ENCODE results near the gene RCN2.
A peak's percentile ranks its signal among the peaks of the same experiment; 100 is the strongest.

The RCN2 gene

GRCh38 chr15:76974456-76975036 is 43.0 kb downstream of the RCN2 start:
- no peak for DNase-seq

- no peak for DNase-seq
Observed at GRCh38 chr15:76976141-76976540, 44.6 kb downstream of the RCN2 start.

DNA sequence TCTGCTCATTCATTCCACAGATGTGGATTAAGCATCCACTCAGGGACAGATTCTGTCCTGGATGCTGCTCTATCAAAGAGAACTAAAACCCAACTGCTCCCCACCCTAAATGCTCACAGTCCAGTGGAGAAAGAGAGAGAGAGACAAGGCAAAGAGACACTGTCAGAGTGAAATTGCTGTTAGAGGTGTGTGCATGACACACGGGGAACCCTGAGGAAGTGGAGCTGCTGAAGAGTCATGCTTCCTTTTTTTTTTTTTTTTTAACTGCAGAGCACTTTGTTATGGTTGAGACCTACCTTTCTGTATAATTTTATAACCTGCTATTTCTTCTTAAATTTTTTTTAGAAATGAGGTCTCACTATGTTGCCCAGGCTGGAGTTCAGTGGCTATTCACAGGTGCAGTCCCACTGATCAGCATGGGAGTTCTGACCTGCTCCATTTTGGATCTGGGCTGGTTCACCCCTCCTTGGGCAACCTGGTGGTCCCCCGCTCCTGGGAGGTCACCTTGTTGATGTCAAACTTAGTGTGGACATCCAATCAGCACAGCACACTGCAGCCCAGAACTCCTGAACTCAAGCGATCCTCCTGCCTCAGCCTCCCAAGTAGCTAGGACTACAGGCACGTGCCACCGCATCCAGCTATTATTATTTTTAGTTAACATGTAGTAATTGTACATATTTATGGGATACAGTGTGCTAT is 45.2 kb downstream of the RCN2 start:
- peak; percentile 51 for DNase-seq

DNA sequence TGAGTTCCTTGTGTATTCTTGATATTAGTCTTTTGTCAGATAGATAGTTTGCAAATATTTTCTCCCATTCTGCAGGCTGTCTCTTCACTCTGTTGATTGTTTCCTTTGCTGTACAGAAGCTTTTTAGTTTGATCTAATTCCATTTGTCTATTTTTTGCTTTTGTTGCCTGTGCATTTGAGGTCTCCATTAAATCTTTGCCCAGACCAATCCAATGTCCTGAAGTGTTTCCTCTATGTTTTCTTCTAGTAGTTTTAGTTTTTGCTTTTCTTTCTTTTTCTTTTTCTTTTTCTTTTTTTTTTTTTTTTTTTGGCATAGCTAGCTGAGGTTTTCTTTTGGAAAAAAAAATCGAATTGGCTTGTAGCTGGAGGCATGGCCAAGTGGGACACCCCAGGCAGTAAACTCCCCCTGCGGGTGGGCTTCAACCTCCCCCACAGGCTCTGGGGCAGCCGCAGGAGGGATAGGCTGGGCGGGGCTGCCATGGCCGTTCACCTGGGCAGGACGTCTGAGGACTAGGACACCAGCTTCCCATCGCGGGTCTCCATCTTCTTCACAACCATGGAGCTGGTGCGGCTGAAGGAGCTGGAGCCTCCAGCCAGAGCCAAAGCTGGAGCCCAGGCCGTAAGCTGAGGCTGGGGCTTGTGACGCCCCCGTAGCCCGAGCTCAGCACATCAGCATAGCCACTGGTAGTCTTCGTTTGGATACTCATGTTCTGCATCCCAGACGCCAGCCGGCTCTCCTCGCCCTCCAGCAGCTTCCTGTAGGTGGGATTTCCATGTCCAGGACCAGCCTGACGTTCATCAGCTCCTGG is 47.2 kb downstream of the RCN2 start:
- DNase-seq = no peak

DNA sequence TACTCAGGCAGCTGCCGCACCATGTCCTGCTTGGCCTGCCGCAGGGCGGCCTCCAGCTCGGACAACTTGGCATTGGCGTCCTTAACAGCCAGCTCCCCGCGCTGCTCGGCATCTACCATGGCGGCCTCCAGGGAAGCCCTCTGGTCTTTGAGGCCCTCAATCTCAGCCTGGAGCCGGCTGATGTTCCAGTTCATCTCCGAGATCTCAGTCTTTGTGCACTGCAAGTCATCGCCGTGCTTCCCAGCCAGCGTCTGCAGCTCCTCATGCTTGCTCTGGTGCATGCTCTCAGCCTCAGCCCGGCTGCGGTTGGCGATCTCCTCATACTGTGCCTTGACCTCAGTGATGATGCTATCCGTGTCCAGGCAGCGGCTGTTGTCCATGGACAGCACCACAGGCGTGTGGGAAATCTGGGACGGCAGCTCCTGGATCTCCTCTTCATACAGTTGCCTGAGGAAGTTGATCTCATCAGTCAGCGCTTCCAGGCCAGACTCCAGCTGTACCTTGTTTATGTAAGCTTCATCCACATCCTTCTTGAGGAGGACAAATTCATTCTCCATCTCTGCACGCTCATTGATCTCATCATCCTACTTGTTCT is 47.9 kb downstream of the RCN2 start:
- DNase-seq = no peak

- no peak for DNase-seq
Observed at GRCh38 chr15:76979996-76980520, 48.5 kb downstream of the RCN2 start.

DNA sequence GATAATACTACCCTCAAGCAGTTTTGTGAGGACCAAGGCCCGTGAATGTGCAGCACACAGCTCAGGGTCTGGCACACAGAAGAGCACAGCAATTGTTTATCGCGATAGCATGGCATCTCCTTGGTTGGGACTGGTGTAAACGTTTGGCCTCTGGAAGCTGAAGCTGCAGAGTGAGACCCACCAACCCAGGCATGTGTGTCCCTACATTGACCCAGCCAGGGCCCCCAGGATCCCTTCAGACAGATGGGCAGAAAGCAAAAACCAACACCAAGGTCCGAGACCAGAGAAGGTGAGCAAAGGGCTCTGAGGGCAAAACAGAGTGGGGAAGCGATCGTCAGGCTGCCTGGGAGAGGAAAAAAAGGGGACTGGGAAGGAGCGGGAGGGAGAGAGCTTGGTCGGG is 50.8 kb downstream of the RCN2 start:
- DNase-seq = no peak

GRCh38 chr15:76982756-76983155 is 51.2 kb downstream of the RCN2 start:
- DNase-seq = no peak

- DNase-seq = peak; percentile 86
Observed at GRCh38 chr15:76983590-76984375, 52.2 kb downstream of the RCN2 start.

- DNase-seq = no peak
Observed at GRCh38 chr15:76986743-76987142, 55.2 kb downstream of the RCN2 start.

DNA sequence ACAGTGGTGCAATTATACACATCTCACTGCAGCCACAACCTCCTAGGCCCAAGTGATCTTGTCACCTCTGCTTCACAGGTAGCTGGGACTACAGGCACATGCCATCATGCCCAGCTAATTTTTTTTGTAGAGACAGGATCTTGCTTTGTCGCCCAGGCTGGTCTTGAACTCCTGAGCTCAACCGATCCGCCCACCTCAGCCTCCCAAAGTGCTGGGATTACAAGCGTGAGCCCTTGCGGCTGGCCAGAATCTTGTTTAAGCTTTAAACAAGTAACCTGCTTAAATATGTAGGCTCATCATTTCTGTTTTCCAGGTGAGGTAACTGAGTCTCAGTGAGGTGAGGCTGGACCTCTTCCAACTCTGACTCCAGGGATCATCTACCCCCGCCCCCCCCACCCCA is 55.7 kb downstream of the RCN2 start:
- no peak for DNase-seq

DNA sequence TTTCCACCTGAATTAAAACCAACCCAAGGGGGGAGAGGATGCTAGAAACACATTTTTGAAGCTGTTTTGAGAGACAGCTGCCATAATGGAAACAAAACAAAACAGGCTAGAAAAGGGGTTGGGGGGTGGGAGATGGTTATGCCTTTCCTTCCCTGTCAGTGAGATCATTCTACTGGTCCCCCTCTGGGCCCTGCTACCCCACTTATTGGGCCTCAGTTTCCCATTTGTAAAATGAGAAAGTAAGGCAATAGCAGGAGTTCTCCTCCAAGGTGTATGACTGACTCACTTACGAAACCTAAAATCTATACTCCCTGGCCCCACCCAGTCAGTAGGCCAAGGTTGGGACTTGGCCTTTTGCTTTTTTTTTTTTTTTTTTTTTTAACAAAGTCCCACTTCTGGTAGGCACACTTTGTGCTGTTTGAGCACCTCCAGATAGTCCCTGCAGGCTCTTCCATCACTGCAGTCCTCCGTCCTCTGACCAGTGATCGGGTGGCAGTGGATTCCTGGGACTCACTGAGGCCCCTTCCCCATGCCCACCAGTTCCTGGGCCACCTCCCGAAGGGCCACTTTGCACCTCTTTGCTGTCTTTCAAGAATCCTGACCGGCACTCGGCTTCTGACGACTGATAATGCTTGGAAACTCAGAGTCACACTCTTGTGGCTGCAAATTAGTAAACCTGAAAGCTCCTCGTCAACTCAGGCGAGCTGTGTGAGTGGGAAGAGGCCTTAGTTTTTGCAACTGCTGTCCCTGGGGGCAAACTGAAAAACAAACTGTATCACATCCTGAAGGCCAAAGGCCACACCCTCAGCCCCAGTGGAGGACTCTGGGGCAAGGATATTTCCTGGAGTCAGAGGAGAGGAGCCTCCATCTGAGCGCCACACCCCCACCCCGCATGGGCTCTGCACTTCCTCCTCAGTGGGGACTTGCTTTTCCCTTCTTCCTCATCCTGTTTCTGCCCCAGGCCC is 56.6 kb downstream of the RCN2 start:
- peak; percentile 93 for DNase-seq

DNA sequence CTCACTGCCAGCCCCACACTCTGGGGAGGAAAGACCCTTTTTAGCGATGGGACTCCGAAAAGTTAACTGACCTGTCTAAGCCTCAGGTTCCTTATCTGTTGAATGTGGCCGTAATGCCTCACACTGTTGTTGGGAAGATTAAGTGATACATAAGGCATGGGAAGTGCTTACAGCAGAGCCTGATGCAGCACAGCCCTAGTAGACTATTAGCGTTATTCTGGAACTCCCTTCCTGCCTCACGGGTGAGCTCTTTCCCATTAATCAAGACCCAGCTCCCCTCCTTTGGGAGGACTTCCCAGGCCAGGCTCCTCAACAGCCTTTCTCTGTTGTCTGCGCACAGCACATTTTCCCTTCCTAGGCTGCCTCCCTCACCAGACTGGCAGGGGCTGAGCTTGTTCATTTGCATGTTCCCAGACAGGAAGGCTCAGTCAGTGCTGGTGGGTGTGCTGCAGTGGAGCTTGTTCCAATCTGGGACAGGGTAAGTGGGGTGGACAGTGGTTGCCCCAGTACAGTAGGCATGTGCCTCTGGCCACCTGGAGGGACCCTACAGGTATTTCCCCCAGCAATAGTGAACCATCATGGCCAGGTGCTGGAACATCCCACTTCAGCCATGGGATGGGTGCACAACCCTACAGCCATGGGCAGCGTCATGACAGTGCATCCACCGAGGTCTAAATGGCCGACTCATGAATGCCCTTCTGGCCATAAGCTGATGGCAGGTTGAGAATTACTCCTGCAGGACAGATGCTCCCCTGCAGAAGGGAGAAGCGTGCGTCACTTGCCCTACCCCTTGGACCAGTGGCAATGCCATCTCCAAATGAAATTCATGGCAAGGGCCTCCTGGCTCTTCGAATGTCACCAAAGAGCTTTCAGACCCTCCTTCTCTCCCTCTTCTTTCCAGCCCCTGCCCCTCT is 57.6 kb downstream of the RCN2 start:
- no peak for DNase-seq

DNA sequence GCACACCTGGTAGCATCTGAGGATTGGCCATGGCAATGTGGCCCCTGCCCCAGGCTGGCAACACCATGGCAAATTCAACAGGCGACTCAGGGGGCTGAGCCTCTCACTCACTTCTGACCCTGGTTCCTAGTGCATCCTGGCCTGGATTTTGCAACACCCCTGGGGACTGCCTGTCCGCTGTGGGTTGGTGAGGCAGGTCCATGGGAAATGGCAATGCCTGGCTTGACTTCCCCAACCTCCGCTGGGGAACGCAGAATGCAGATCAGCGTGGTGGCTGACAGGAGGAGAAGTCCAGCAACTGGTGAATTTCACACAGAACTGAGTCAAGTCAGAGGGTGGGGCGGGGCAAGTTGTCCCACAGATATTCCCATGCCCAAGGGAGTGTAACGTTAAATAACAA is 59.5 kb downstream of the RCN2 start:
- peak; percentile 26 for DNase-seq

- peak; percentile 5 for DNase-seq
Observed at GRCh38 chr15:76991741-76992645, 60.4 kb downstream of the RCN2 start.

GRCh38 chr15:76993114-76993725 is 61.7 kb downstream of the RCN2 start:
- no peak for DNase-seq

DNA sequence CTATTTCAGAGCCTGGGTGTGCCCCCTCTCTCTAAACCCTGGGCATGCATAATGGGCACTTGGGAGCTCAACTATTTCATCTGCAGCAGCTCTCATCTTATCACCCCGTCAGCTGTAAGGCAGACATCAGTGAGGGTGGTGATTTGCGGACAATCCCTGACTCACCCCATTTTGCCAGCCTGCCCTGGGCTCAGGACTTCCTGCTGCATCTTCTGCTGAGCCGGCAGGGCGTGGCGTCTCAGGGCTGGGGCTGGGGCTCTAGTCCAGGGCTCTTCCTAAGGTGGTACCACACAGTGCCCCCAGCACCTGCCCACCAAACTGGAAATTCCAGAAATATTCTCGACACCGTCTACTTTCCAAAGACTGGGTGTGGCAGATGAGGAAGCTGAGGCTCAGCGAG is 62.5 kb downstream of the RCN2 start:
- peak; percentile 9 for DNase-seq

DNA sequence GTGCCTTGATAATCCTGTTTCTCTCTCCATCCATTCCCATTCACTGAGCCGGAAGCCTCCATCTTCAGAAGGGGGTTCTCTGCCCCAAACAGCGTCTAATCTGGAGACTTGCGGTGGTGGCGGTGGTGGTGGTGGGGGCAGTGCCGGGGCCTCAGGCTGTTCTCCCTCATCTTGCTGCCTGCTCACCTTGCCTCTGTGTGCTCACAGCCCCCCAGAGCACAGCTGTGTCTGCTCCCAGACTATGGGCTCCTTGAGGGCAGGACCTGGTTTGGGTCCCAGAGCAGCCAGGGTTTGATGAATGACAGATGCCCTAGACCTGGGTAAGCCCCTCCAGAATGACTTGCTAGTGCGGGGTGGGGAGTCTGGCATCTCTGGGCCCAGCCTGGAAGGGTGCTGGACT is 62.9 kb downstream of the RCN2 start:
- no peak for DNase-seq
